Measurements from ENCODE around the gene LILRA2.
"Not testable (repeated sequence)": the region's sequence is repeated elsewhere in the genome, so short reads cannot be mapped to it uniquely, and the experiment has no call there.

Gene LILRA2

DNA sequence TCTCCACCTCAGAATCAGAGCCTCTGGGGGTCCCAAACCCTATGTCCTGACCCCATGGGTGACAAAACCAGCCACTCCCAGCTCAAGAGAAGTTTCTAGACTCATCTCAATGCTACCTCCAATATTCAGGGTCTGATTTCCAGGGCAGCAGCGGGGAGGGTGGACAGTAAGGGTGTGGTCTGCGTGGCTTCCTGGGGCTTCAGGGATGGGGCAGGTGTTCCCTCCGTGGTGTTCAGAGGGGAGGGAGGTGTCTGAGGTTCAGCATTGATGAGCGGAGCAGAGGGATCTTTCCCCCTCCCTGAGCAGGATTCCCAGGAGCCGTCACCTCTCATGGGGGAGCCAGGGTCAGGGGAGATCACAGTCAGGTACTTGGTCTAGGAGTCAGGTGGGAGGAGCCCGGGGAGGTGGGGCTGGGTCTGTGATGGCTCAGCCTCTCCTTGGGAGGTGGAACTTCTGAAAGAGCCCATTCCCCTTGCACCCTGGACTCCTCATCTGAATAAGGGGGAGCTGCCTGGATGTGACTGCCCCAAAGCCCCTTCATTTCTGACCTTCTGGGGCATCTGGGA, 2.9 kb downstream of the LILRA2 start:
- DNase-seq (ENCODE audit: low spot score in 2 of 2) = no peak
- peaks cover 6% of the 10 kb centered on the region for H3K27me3 Mint-ChIP-seq
- no peaks in the 10 kb centered on the region for H3K36me3 Mint-ChIP-seq
- no peak overlapping the region for H3K4me3 Mint-ChIP-seq
- peaks cover 19% of the 10 kb centered on the region for H3K4me1 Mint-ChIP-seq
- no peak overlapping the region for H3K27ac Mint-ChIP-seq
- no peak for ATAC-seq (ENCODE audit: low read depth)
- no peaks in the 10 kb centered on the region for H3K9me3 Mint-ChIP-seq

DNA sequence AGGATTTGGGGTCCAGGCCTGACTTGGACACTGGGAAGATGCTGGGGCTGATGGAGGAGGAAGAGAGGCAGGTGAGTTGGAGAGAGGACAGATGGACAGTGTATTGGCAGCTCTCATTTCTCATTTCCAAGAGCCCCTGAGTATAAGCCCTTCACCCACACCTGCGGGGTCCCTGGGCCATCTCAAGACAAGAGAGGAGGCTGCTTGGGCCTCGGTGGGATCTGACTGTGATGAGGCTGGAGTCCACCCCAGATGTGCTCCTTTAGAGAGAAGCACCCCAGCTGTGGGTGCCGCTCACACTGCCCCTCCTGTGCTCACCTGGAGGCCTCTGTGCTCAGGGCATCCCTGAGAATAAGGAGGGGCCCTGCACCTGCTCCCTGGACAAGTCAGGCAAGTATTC, 3.7 kb downstream of the LILRA2 start:
- DNase-seq (ENCODE audit: low spot score in 2 of 2) = no peak
- Mint-ChIP-seq H3K36me3 (no peaks in the 10 kb centered on the region), H3K4me3 (no peak overlapping the region), H3K27me3 (peaks cover 6% of the 10 kb centered on the region), H3K4me1 (peaks cover 16% of the 10 kb centered on the region), H3K27ac (no peak overlapping the region), H3K9me3 (no peaks in the 10 kb centered on the region)
- ATAC-seq (ENCODE audit: low read depth) = no peak

DNA sequence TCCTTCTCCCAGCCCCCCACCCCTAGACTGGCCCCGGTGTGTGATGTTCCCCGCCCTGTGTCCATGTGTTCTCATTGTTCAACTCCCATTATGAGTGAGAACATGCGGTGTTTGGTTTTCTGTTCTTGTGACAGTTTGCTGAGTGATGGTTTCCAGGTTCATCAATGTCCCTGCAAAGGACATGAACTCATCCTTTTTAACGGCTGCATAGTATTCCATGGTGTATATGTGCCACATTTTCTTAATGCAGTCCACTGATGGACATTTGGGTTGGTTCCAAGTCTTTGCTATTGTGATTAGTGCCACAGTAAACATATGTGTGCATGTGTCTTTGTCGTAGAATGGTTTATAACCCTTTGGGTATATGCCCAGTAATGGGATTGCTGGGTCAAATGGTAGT, 4.7 kb downstream of the LILRA2 start:
- H3K9me3 Mint-ChIP-seq; H3K4me3 Mint-ChIP-seq; DNase-seq (ENCODE audit: low spot score in 2 of 2); H3K27ac Mint-ChIP-seq; H3K36me3 Mint-ChIP-seq; H3K4me1 Mint-ChIP-seq; ATAC-seq (ENCODE audit: low read depth): not testable (repeated sequence)
- H3K27me3 Mint-ChIP-seq = peaks cover 11% of the 10 kb centered on the region

DNA sequence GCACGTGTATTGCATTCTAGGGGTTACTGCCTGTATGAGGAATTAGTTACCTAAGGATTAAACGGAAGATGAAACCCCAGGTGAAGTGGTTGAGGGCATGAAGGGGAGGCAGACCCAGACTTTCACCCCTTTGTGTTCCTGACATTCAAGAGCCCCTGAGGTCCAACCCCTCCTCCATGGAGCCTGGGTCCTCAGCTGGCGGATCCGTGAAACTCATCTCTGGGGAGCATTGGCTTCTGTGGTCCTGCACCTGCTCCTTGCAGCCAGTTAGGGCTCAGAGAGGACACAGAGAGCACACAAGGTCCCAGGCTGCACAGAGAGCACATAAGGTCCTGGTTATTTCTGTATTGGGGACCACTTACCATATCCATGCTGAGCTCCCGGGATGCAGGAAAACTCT, 12.8 kb downstream of the LILRA2 start:
- no peak overlapping the region for H3K27ac Mint-ChIP-seq
- peaks cover 10% of the 10 kb centered on the region for H3K36me3 Mint-ChIP-seq
- no peak for DNase-seq (ENCODE audit: low spot score in 2 of 2)
- H3K4me3 Mint-ChIP-seq = no peak overlapping the region
- H3K27me3 Mint-ChIP-seq = peaks cover 23% of the 10 kb centered on the region
- no peaks in the 10 kb centered on the region for H3K4me1 Mint-ChIP-seq
- H3K9me3 Mint-ChIP-seq = peaks cover 12% of the 10 kb centered on the region
- ATAC-seq (ENCODE audit: low read depth) = no peak

DNA sequence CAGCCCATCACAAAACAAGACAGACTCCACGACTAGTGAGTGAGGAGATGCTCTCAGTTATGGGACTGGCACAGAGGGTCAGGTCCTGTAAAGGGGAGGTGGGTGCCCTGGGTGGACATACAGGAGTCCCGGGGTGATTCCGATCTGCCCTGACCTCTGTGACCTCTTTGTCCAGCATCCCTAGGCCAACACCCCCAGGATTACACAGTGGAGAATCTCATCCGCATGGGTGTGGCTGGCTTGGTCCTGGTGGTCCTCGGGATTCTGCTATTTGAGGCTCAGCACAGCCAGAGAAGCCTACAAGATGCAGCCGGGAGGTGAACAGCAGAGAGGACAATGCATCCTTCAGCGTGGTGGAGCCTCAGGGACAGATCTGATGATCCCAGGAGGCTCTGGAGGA, 13.4 kb downstream of the LILRA2 start:
- Mint-ChIP-seq H3K4me1 (no peaks in the 10 kb centered on the region), H3K9me3 (peaks cover 12% of the 10 kb centered on the region), H3K27ac (no peak overlapping the region), H3K27me3 (peaks cover 23% of the 10 kb centered on the region), H3K4me3 (no peak overlapping the region), H3K36me3 (peaks cover 10% of the 10 kb centered on the region)
- ATAC-seq (ENCODE audit: low read depth) = no peak
- no peak for DNase-seq (ENCODE audit: low spot score in 2 of 2)

DNA sequence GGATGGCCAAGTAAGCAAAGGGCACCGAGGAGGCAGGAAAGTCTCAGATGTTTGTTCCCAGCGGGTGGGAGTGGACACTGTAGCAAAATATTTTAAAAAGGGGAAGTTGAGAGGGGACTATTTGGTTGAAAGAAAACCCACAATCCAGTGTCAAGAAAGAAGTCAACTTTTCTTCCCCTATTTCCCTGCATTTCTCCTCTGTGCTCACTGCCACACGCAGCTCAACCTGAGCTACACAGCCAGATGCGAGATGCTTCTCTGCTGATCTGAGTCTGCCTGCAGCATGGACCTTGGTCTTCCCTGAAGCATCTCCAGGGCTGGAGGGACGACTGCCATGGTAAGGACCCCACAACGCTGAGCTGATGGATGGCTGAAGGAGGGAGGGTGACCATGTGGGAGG, 19.9 kb downstream of the LILRA2 start, which contains the start of gene LILRA1:
LILRA1 (plus strand) TSS at position 188 of the 400 bp plus-strand sequence. CDS start 613 bp downstream, outside the sequence.
- Mint-ChIP-seq H3K27me3 (peaks cover 22% of the 10 kb centered on the region), H3K4me3 (peak within 1 kb of the TSS; percentile 68), H3K4me1 (peaks cover 14% of the 10 kb centered on the region)
- H3K9me3 Mint-ChIP-seq; DNase-seq (ENCODE audit: low spot score in 2 of 2); H3K27ac Mint-ChIP-seq; H3K36me3 Mint-ChIP-seq: not testable (repeated sequence)
- peak; percentile 87 for ATAC-seq (ENCODE audit: low read depth)

DNA sequence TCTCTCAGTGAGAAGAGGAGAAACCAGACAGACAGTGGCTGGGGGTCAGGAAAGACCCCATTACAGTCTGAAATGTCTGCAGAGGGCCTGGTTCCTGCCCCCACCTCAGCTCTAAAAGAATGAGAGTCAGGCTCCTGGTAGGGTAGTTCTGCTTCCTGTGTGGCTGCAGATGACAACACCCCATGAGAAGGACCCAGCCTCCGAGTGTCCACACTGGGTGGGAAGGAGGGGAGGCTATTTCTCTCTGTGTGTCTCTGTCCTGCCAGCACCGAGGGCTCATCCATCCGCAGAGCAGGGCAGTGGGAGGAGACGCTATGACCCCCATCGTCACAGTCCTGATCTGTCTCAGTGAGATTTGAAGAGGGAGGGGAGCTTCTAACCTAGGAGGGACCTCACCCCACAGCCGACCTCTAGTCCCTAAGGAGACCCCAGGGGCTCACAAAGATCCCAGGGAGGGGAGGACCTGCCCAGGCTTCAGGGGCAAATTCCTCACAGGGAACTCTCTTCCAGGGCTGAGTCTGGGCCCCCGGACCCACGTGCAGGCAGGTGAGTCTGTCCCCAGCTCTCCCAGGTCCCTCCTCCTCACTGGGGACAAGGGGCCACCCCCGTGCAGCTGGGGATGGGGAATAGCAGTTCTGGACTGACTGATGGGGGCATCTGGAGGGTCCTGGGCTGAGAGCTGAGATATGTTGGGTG, 20.5 kb downstream of the LILRA2 start:
- peaks cover 19% of the 10 kb centered on the region for H3K27me3 Mint-ChIP-seq
- not testable (repeated sequence) for H3K4me3 Mint-ChIP-seq; H3K9me3 Mint-ChIP-seq; H3K36me3 Mint-ChIP-seq; H3K27ac Mint-ChIP-seq; DNase-seq (ENCODE audit: low spot score in 2 of 2); ATAC-seq (ENCODE audit: low read depth)
- peaks cover 14% of the 10 kb centered on the region for H3K4me1 Mint-ChIP-seq

DNA sequence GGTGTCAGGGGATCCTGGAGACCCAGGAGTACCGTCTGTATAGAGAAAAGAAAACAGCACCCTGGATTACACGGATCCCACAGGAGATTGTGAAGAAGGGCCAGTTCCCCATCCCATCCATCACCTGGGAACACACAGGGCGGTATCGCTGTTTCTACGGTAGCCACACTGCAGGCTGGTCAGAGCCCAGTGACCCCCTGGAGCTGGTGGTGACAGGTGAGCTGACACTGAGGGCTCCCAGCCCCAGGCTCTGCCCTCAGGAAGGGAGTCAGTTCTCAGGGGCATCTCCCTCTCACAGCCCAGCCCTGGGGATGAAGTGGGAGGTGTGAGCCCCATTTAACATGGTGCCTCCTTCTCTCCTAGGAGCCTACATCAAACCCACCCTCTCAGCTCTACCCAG, 21.1 kb downstream of the LILRA2 start:
- H3K27me3 Mint-ChIP-seq = peaks cover 16% of the 10 kb centered on the region
- no peak for DNase-seq (ENCODE audit: low spot score in 2 of 2)
- no peaks in the 10 kb centered on the region for H3K36me3 Mint-ChIP-seq
- H3K4me3 Mint-ChIP-seq = no peak overlapping the region
- no peak for ATAC-seq (ENCODE audit: low read depth)
- H3K9me3 Mint-ChIP-seq = peaks cover under 1% of the 10 kb centered on the region
- no peak overlapping the region for H3K27ac Mint-ChIP-seq
- peaks cover 14% of the 10 kb centered on the region for H3K4me1 Mint-ChIP-seq

DNA sequence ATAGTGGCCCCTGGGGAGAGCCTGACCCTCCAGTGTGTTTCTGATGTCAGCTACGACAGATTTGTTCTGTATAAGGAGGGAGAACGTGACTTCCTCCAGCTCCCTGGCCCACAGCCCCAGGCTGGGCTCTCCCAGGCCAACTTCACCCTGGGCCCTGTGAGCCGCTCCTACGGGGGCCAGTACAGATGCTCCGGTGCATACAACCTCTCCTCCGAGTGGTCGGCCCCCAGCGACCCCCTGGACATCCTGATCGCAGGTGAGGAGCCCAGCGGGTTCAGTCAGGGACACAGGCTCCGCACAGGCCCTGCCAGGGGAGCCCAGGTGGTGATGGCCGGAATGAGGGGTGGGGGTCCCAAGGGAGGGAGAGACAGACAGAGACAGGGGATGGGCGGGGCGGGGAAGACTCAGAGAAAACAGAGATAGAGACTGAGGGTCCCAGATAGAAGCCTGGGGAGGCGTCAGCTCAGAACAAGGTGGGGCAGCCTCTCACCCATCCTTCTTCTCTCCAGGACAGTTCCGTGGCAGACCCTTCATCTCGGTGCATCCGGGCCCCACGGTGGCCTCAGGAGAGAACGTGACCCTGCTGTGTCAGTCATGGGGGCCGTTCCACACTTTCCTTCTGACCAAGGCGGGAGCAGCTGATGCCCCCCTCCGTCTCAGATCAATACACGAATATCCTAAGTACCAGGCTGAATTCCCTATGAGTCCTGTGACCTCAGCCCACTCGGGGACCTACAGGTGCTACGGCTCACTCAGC, 22.3 kb downstream of the LILRA2 start:
- not testable (repeated sequence) for ATAC-seq (ENCODE audit: low read depth); H3K4me3 Mint-ChIP-seq; H3K9me3 Mint-ChIP-seq; H3K36me3 Mint-ChIP-seq; H3K27ac Mint-ChIP-seq; DNase-seq (ENCODE audit: low spot score in 2 of 2)
- peaks cover 16% of the 10 kb centered on the region for H3K27me3 Mint-ChIP-seq
- H3K4me1 Mint-ChIP-seq = peaks cover 14% of the 10 kb centered on the region

DNA sequence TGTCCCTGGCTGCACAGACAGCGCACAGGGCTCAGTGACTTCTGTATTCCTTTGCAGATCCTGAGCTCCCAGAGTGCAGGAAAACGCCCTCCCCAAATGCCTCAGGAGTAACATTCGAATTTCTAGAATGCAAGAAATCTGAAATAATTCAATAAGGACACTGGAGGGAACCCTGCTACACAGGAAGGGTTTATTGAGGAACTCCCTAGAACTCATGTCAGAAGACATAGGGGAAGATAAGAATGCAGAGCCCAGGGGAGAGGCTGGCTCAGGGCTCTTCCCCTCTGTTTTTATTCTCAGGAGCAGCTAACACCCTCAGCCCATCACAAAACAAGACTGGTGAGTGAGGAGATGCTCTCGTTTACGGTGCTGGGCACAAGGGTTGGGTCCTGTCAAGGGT, 26.6 kb downstream of the LILRA2 start:
- Mint-ChIP-seq H3K4me3 (no peak overlapping the region), H3K27me3 (peaks cover 14% of the 10 kb centered on the region), H3K36me3 (peaks cover 3% of the 10 kb centered on the region), H3K4me1 (peaks cover 5% of the 10 kb centered on the region), H3K9me3 (peaks cover 3% of the 10 kb centered on the region), H3K27ac (no peak overlapping the region)
- DNase-seq (ENCODE audit: low spot score in 2 of 2) = no peak
- no peak for ATAC-seq (ENCODE audit: low read depth)

DNA sequence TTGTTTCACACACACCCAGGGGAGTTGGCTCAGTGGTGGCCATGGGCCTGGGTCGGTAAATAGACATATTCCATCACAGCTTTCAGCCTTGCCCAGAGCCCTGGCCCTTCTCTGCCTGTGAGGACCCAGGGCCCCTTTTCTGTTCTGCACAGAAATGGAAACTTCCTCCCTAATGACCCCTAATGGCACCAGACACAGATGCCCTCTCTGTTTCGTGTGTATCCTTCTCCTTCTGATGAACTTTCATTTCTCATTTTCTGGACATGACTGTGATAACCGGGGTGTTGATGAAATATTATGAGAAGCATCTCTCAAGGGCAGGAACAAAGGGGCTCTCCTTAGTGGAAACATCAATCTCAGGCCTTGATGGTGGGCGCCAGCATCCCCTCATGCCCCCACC, 32.6 kb downstream of the LILRA2 start:
- H3K36me3 Mint-ChIP-seq = peaks cover 4% of the 10 kb centered on the region
- H3K27me3 Mint-ChIP-seq = peaks cover 1% of the 10 kb centered on the region
- DNase-seq (ENCODE audit: low spot score in 2 of 2) (no peak), ATAC-seq (ENCODE audit: low read depth) (peak; percentile 50)
- peaks cover 19% of the 10 kb centered on the region for H3K4me1 Mint-ChIP-seq
- peak overlapping the region; percentile 9 for H3K27ac Mint-ChIP-seq
- peak overlapping the region; percentile 49 for H3K4me3 Mint-ChIP-seq
- H3K9me3 Mint-ChIP-seq = peaks cover 4% of the 10 kb centered on the region

DNA sequence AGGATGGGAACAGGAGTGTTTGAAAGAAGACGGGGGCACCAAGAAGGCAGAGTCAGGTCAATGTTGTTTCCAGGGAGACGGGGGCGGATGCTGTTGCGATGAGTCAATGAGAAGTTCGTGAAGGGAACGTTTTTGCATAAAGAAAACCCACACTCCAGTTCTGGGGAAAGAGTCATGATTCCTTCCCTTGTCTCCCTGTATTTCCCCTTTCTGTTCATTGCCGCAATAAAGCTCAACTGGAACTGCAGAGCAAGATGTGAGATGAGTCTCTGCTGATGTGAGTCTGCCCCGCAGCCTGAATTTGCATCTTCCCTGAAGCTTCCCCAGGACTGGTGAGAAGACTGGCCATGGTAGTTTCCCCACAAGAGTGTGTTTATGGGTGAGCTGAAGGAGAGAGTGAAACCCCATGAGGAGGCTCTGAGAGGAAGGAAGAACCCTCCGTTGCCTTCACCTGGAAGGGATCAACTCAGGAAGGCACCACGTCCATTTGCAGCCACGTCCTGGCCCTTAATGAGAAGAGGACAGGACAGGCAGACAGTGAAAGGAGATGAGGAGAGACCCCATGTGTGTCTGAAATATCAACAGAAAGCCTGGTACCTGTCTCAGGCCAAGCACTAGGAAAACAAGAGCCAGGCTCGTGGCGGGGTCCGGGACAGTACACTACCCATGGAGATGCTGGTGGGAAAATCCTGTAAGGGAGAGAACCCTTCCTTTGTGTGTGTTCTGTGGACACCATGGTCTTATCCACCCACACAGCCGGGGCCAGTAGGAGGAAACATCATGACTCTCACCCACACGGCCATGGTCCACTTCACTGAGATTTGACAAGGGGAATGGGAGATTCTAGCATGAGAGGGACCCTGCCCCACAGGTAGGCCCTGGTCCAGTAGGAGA, 33.5 kb downstream of the LILRA2 start:
- peaks cover 22% of the 10 kb centered on the region for H3K4me1 Mint-ChIP-seq
- ATAC-seq (ENCODE audit: low read depth) (peak; percentile 68), DNase-seq (ENCODE audit: low spot score in 2 of 2) (no peak)
- H3K36me3 Mint-ChIP-seq = peaks cover 4% of the 10 kb centered on the region
- H3K9me3 Mint-ChIP-seq = peaks cover 4% of the 10 kb centered on the region
- no peak overlapping the region for H3K27ac Mint-ChIP-seq
- H3K4me3 Mint-ChIP-seq = peak overlapping the region; percentile 49
- no peaks in the 10 kb centered on the region for H3K27me3 Mint-ChIP-seq

DNA sequence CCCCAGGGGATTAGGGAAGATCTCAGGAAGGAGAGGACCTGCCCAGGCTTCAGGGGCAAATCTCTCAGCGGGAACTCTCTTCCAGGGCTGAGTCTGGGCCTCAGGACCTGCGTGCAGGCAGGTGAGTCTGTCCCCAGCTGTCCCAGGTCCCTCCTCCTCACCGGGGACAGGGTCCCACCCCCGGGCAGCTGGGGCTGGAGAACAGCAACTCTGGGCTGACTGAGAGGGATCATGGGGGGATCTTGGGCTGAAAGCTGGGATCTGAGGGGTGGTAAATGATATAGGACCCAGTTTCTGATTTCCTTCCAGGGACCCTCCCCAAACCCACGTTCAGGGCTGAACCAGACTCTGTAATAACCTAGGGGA, 34.2 kb downstream of the LILRA2 start:
- DNase-seq (ENCODE audit: low spot score in 2 of 2) = no peak
- no peak for ATAC-seq (ENCODE audit: low read depth)
- peaks cover 4% of the 10 kb centered on the region for H3K9me3 Mint-ChIP-seq
- no peak overlapping the region for H3K27ac Mint-ChIP-seq
- H3K27me3 Mint-ChIP-seq = no peaks in the 10 kb centered on the region
- peaks cover 27% of the 10 kb centered on the region for H3K4me1 Mint-ChIP-seq
- H3K4me3 Mint-ChIP-seq = no peak overlapping the region
- peaks cover 4% of the 10 kb centered on the region for H3K36me3 Mint-ChIP-seq

DNA sequence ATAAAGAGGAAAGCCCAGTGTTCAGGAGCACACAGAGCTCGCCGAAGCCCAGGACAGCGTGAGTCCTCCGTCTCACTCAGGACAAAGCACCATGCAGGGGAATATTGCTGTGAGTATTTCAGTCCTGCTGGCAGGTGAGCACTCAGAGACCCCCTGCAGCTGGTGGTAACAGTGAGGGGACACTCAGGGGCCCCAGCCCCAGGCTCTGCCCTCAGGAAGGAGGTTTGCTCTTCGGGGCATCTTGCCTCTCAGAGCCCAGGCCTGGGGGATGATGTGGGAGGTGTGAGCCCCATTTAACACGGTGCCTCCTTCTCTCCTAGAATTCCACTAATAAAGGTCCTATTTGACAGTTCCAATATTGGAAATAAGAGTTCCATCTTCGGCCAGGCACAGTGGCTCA, 34.6 kb downstream of the LILRA2 start:
- H3K36me3 Mint-ChIP-seq = peaks cover 4% of the 10 kb centered on the region
- no peaks in the 10 kb centered on the region for H3K27me3 Mint-ChIP-seq
- peaks cover 27% of the 10 kb centered on the region for H3K4me1 Mint-ChIP-seq
- no peak for DNase-seq (ENCODE audit: low spot score in 2 of 2)
- H3K4me3 Mint-ChIP-seq = no peak overlapping the region
- ATAC-seq (ENCODE audit: low read depth) = no peak
- H3K9me3 Mint-ChIP-seq = peaks cover 4% of the 10 kb centered on the region
- no peak overlapping the region for H3K27ac Mint-ChIP-seq

Data from memory B cell (primary cell).